T-cell (primary cell): ENCODE measurements around the gene STIM1. TPM values are rescaled to one million over a fixed set of nuclear protein-coding genes. Genes with fewer than 3 reads are reported as not detected.
"Not testable (repeated sequence)": the region's sequence is repeated elsewhere in the genome, so short reads cannot be mapped to it uniquely, and the experiment has no call there.

ENCODE experiments used
- ATAC-seq, 4 experiments: fragments of 200-7000 bp in 3 of 4; fragments of 150-1000 bp in 1 of 4; cut with Tn5 transposase; replicated peaks in 1 of 4; 1 replicate in 3 of 4; 2 replicates in 1 of 4; pipeline ENCODE4 v1.10.0; 2021; ENCODE audit warnings: moderate library complexity in 3 of 4, mild to moderate bottlenecking in 2 of 4, moderate number of reproducible peaks in 1 of 4
- CTCF ChIA-PET, 2 donors: fragments of 300-600 bp; sonication (Branson Sonifier 250); formaldehyde crosslinking; loops; one replicate each; lab custom pipeline; 2022; ENCODE audit warnings: antibody characterized with exemption in 2 of 2; lab: Charles Lee
- POLR2A ChIA-PET, 2 donors: fragments of 300-600 bp; sonication (Branson Sonifier 250); formaldehyde crosslinking; loops; one replicate each; lab custom pipeline; 2022; ENCODE audit warnings: antibody characterized with exemption in 2 of 2; lab: Charles Lee
- DNase-seq, 35 experiments: peaks; one replicate each; pipeline versions ENCODE4 v3.0.0 to v3.0.0-alpha.2; 2013 to 2023
- H3K27ac ChIP-seq: one replicate; pipeline ENCODE4 v1.5.1; 2013; ENCODE audit warnings: low read length
- H3K27me3 ChIP-seq, 2 experiments: replicated peaks in 1 of 2; 1 replicate in 1 of 2; 2 replicates in 1 of 2; pipeline versions ENCODE4 v1.6.1 to v1.7.0; 2013; ENCODE audit warnings: low read length in 1 of 2, mixed read lengths in 1 of 2; ENCODE audit not compliant: control insufficient read depth in 2 of 2, insufficient read depth in 2 of 2; ENCODE audit errors: extremely low read depth in 1 of 2
- H3K36me3 ChIP-seq, 2 donors: 1 replicate in 1 of 2; 2 replicates in 1 of 2; pipeline versions ENCODE4 v1.6.1 to v1.7.0; 2013; ENCODE audit warnings: low read length in 1 of 2; ENCODE audit not compliant: control insufficient read depth in 2 of 2, insufficient read depth in 1 of 2; ENCODE audit errors: extremely low read depth in 1 of 2
- H3K4me1 ChIP-seq, 2 experiments: 1 replicate in 1 of 2; 2 replicates in 1 of 2; pipeline versions ENCODE4 v1.6.1 to v1.7.0; 2013; ENCODE audit warnings: low read length in 2 of 2, mixed read lengths in 1 of 2; ENCODE audit not compliant: insufficient read depth in 2 of 2, control insufficient read depth in 1 of 2; ENCODE audit errors: extremely low read depth in 1 of 2
- H3K4me3 ChIP-seq, 2 donors: 1 replicate in 1 of 2; 2 replicates in 1 of 2; pipeline versions ENCODE4 v1.5.1 to v1.7.0; 2013; ENCODE audit warnings: mild to moderate bottlenecking in 2 of 2, low read length in 1 of 2, moderate library complexity in 1 of 2; ENCODE audit not compliant: control insufficient read depth in 1 of 2; ENCODE audit errors: extremely low read depth in 1 of 2
- H3K9me3 ChIP-seq: 2 replicates; pipeline ENCODE4 v1.7.0; 2013
- H3K27ac Mint-ChIP-seq, 2 donors: one replicate each; pipeline ENCODE4 v1.8.0; 2020 to 2021; ENCODE audit warnings: mild to moderate bottlenecking in 2 of 2, mixed read lengths in 2 of 2
- H3K27me3 Mint-ChIP-seq, 2 donors: one replicate each; pipeline ENCODE4 v1.8.0; 2021 to 2022; ENCODE audit warnings: mixed read lengths in 2 of 2
- H3K36me3 Mint-ChIP-seq: one replicate; pipeline ENCODE4 v1.8.0; 2021; ENCODE audit warnings: mixed read lengths
- H3K4me1 Mint-ChIP-seq, 3 donors: one replicate each; pipeline ENCODE4 v1.8.0; 2020 to 2022; ENCODE audit warnings: mixed read lengths in 3 of 3, mild to moderate bottlenecking in 1 of 3
- H3K4me3 Mint-ChIP-seq, 3 donors: one replicate each; pipeline ENCODE4 v1.8.0; 2020 to 2022; ENCODE audit warnings: mild to moderate bottlenecking in 3 of 3, mixed read lengths in 3 of 3, moderate library complexity in 3 of 3
- H3K9me3 Mint-ChIP-seq, 3 donors: one replicate each; pipeline ENCODE4 v1.8.0; 2020 to 2022; ENCODE audit warnings: mixed read lengths in 3 of 3
- WGBS: methylation state at CpG from one replicate; pipeline ENCODE4 v1.1.5; 2013; ENCODE audit warnings: missing lambda C conversion rate; ENCODE audit not compliant: insufficient coverage; 5-methylcytosine and 5-hydroxymethylcytosine counted together
- total RNA-seq, 35 experiments: library from RNA in 6 of 35; stranded (reverse) in 6 of 35; fragments of 120-200 nt in 1 of 35; gene quantifications; one replicate each; pipeline versions ENCODE4 v1.2.1 to v1.2.4 and lab custom pipeline; 2013 to 2026

The STIM1 gene
- total RNA-seq, 5 donors from 2014 or later (not counting 1 experiment from before 2014, with no cell fraction given), result 87.6 to 139 (median 94.5) TPM

DNA sequence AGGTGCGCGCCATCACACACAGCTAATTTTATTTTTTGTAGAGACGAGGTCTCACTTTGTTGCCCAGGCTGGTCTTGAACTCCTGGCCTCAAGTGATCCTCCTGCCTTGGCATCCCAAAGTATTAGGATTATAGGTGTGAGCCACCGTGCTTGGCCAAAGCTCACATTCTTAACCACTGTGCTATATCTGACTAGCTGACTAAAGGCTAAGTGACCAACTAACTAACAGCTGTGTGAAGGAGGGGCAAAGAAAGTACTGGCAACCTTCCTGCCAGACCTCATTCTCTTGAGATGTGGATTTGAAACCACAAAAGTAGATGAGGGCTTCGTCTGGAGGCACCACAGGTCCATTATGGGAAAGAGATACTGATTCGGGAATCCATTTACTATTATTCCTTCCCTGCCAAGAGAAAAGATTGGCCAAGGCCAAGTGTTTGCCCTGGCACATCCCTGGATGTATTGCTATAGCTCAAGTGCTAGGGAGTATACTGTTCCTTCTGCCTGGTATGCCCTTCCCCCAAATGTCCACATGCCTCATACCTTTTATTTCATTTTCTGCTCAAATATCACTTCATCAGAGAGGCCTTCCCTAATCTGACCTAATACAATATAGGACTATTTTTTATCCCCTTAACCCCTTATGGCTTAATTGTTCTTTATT is 186.4 kb downstream of the STIM1 start:
- no peaks in the 10 kb centered on the region for H3K9me3 ChIP-seq
- peaks cover 0 to 2% of the 10 kb centered on the region in 2 donors for H3K36me3 ChIP-seq
- Mint-ChIP-seq H3K27ac (peak overlapping the region in 1 of 2 donors; percentile 16), H3K4me1 (peaks cover 52 to 66% (median 52%) of the 10 kb centered on the region in 3 donors), H3K4me3 (no peak overlapping the region), H3K27me3 (no peaks in the 10 kb centered on the region), H3K36me3 (peaks cover 9% of the 10 kb centered on the region), H3K9me3 (no peaks in the 10 kb centered on the region)
- H3K27ac ChIP-seq, result no peak overlapping the region
- ATAC-seq (no peak), DNase-seq (no peak)
- ChIA-PET CTCF (interaction anchor here (0.5 to 1.3 kb wide), 2 partner anchors 104 to 115 kb away, joined by 4 to 5 read pairs; no protein-coding TSS in a partner anchor), POLR2A (no interaction called here)
- WGBS, result no CpG with 5 or more reads among the region's 6 CpGs
- H3K4me1 ChIP-seq, result no peaks in the 10 kb centered on the region
- H3K4me3 ChIP-seq, result no peak overlapping the region
- no peaks in the 10 kb centered on the region for H3K27me3 ChIP-seq

DNA sequence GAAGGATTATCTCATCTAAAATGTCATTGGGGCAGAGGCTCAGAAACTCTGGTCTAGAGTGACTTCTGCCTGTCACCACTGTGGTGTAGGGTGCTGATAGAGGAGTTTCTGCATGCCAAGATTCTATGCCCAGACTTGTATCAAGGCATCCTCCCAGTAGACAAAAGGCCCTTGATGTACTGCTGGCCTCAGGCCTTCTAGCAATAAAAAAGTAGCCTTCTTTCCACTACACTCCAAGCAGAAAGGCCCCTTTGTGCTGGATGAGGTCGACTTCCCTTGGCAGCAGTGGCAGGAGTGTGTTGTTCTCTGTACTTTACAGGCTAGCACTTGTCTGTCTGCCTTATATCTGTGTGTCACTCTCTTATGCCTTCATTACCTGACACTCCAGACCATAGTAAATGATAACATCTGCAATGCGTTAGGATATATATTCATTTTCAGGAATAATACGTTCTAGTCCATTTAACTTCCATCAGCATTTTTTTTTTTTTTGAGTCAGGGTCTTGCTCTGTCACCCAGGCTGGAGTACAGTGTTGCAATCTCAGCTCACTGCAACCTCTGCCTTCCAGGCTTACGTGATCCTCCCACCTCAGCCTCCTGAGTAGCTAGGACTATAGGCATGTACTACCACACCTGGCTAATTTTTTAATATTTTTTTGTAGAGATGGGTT is 189.6 kb downstream of the STIM1 start:
- peaks cover 14% of the 10 kb centered on the region for H3K36me3 Mint-ChIP-seq
- WGBS, result no CpG with 5 or more reads among the region's 4 CpGs
- Histone ChIP-seq H3K27me3 (no peaks in the 10 kb centered on the region), H3K36me3 (peaks cover 2 to 6% of the 10 kb centered on the region in 2 donors), H3K4me3 (no peak overlapping the region), H3K4me1 (no peaks in the 10 kb centered on the region), H3K27ac (no peak overlapping the region), H3K9me3 (no peaks in the 10 kb centered on the region)
- H3K4me1 Mint-ChIP-seq, result peaks cover 40 to 49% (median 42%) of the 10 kb centered on the region in 3 donors
- no peaks in the 10 kb centered on the region for H3K27me3 Mint-ChIP-seq
- POLR2A ChIA-PET, result interaction anchor here in 1 of 2 donors (0.5 kb wide), 1 partner anchor 133 kb away, joined by 5 read pairs; no protein-coding TSS in a partner anchor
- no peak overlapping the region for H3K4me3 Mint-ChIP-seq
- peak in 2 of 4 experiments; percentile 19 to 30 for ATAC-seq
- no peak for DNase-seq
- H3K27ac Mint-ChIP-seq, result peak overlapping the region; percentile 31 to 46
- no peaks in the 10 kb centered on the region for H3K9me3 Mint-ChIP-seq
- CTCF ChIA-PET, result interaction anchor here (0.6 to 1.8 kb wide), 8 partner anchors 10 to 299 kb away, joined by 3 to 7 read pairs (median 4); no protein-coding TSS in a partner anchor

DNA sequence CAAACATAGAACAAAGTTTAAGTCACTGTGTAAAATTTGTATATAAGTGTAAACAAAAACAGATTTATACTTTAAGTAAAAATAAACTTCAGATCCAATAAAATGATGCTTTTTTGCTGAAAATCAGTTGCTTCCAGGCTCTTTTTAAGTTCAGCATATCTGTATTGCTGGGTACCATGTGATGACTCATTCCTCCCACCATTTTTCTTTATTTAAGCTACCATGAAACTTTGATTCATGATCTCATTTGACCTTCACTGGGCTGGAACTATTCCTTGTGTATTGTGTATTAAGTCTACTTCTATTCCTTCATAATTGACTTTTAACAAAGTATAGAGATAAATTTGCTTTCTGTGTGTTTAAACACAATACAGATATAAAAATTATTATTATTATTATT is 192.9 kb downstream of the STIM1 start:
- no peaks in the 10 kb centered on the region for H3K27me3 ChIP-seq
- ChIA-PET CTCF (interaction anchor here in 1 of 2 donors (0.7 kb wide), 1 partner anchor 230 kb away, joined by 3 read pairs; no protein-coding TSS in a partner anchor), POLR2A (no interaction called here)
- no peak for ATAC-seq
- no peak overlapping the region for H3K4me3 ChIP-seq
- Mint-ChIP-seq H3K36me3 (peaks cover 28% of the 10 kb centered on the region), H3K27ac (no peak overlapping the region), H3K9me3 (no peaks in the 10 kb centered on the region), H3K4me1 (peaks cover 20 to 23% (median 21%) of the 10 kb centered on the region in 3 donors), H3K27me3 (no peaks in the 10 kb centered on the region), H3K4me3 (no peak overlapping the region)
- H3K4me1 ChIP-seq, result no peaks in the 10 kb centered on the region
- H3K27ac ChIP-seq, result no peak overlapping the region
- no peaks in the 10 kb centered on the region for H3K9me3 ChIP-seq
- H3K36me3 ChIP-seq, result peaks cover 0 to 10% of the 10 kb centered on the region in 2 donors
- DNase-seq, result no peak

DNA sequence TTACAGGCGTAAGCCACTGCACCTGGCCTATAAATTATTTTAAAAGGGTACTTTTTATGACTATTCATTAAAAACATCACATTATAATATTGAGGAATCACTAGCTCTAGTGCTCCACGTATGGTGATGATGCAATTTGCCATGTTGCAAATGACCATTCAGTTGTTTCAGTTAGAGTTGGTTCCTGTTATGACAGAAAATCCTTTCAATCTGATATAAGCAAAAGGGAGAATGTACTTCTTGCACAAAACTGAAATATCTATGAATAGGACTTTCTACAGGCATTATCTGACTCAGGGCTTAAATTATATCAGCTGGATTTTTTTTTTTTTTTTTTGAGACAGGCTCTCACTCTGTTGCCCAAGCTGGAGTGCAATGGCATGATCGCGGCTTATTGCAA is 193.5 kb downstream of the STIM1 start:
- H3K4me3 Mint-ChIP-seq, result no peak overlapping the region

DNA sequence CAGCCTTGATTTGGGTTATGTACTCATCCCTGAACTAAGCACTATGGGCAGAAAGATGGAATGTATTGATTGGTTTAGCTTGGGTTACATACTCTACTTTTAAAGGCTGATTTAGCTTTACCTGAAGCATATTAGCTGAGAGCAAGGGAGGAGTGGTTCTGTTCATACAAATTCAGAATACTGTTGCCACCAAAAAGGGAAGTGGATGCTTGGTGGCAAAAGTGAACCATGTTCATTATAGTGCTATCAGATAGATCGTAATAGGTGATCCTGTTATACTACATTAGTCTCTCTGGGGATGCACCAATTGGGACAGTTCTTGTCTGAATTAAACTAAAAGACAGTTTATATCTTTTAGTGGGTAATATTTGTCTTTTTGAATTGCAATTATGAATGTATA is 194.7 kb downstream of the STIM1 start:
- Mint-ChIP-seq H3K4me1 (peaks cover 10 to 16% (median 14%) of the 10 kb centered on the region in 3 donors), H3K4me3 (no peak overlapping the region), H3K27me3 (no peaks in the 10 kb centered on the region), H3K36me3 (peaks cover 35% of the 10 kb centered on the region), H3K27ac (no peak overlapping the region), H3K9me3 (no peaks in the 10 kb centered on the region)
- Histone ChIP-seq H3K27me3 (no peaks in the 10 kb centered on the region), H3K4me3 (no peak overlapping the region), H3K9me3 (no peaks in the 10 kb centered on the region), H3K27ac (no peak overlapping the region), H3K4me1 (no peaks in the 10 kb centered on the region), H3K36me3 (peaks cover 0 to 15% of the 10 kb centered on the region in 2 donors)
- ATAC-seq (no peak), DNase-seq (no peak)
- CTCF ChIA-PET, result interaction anchor here in 1 of 2 donors (1.4 kb wide), 1 partner anchor 16 kb away, joined by 4 read pairs; no protein-coding TSS in a partner anchor
- POLR2A ChIA-PET, result interaction anchor here in 1 of 2 donors (1.1 kb wide), 1 partner anchor 15 kb away, joined by 3 read pairs; no protein-coding TSS in a partner anchor
- WGBS, result no CpG with 5 or more reads among the region's 1 CpG

More for the DNA sequence above, 193.5 kb downstream of the STIM1 start:
- Histone ChIP-seq H3K4me3 (no peak overlapping the region), H3K27ac (no peak overlapping the region), H3K36me3 (peaks cover 0 to 10% of the 10 kb centered on the region in 2 donors), H3K4me1 (no peaks in the 10 kb centered on the region), H3K9me3 (no peaks in the 10 kb centered on the region), H3K27me3 (no peaks in the 10 kb centered on the region)
- peaks cover 28% of the 10 kb centered on the region for H3K36me3 Mint-ChIP-seq
- peaks cover 17 to 19% (median 18%) of the 10 kb centered on the region in 3 donors for H3K4me1 Mint-ChIP-seq
- H3K9me3 Mint-ChIP-seq, result no peaks in the 10 kb centered on the region
- no peaks in the 10 kb centered on the region for H3K27me3 Mint-ChIP-seq
- no CpG with 5 or more reads among the region's 4 CpGs for WGBS
- DNase-seq, result no peak
- ChIA-PET CTCF (interaction anchor here in 1 of 2 donors (0.6 to 1.4 kb wide), 2 partner anchors 15 to 17 kb away, joined by 3 to 4 read pairs; no protein-coding TSS in a partner anchor), POLR2A (no interaction called here)
- no peak for ATAC-seq
- no peak overlapping the region for H3K27ac Mint-ChIP-seq

DNA sequence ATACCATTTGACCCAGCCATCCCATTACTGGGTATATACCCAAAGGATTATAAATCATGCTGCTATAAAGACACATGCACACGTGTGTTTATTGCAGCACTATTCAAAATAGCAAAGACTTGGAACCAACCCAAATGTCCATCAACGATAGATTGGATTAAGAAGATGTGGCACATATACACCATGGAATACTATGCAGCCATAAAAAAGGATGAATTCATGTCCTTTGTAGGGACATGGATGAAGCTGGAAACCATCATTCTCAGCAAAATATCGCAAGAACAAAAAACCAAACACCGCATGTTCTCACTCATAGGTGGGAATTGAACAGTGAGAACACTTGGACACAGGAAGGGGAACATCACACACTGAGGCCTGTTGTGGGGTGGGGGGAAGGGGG is 197.7 kb downstream of the STIM1 start:
- H3K4me3 Mint-ChIP-seq, H3K27me3 Mint-ChIP-seq, ATAC-seq, CTCF ChIA-PET, H3K9me3 Mint-ChIP-seq, POLR2A ChIA-PET, H3K9me3 ChIP-seq, H3K27me3 ChIP-seq, H3K27ac ChIP-seq, H3K4me1 ChIP-seq, DNase-seq, H3K4me3 ChIP-seq: not testable (repeated sequence)
- peaks cover 0 to 30% of the 10 kb centered on the region in 2 donors for H3K36me3 ChIP-seq
- peaks cover 49% of the 10 kb centered on the region for H3K36me3 Mint-ChIP-seq
- H3K27ac Mint-ChIP-seq, result peak overlapping the region in 1 of 2 donors; percentile 44
- WGBS, result no CpG with 5 or more reads among the region's 4 CpGs
- peaks cover 25 to 33% (median 30%) of the 10 kb centered on the region in 3 donors for H3K4me1 Mint-ChIP-seq
